Tibial nerve (tissue), 4 donors: ENCODE data around the gene TNP2. TPM values are rescaled to one million over a fixed set of nuclear protein-coding genes. Genes with fewer than 3 reads are reported as not detected.

Experiments
- DNase-seq, 2 donors: peaks; one replicate each; pipeline ENCODE4 v3.0.0-alpha.2; 2019; ENCODE audit warnings: low spot score in 2 of 2
- H3K27ac ChIP-seq, 4 donors: fragments of 200-600 bp; sonication (generic) in 3 of 4; one replicate each; pipeline ENCODE4 v1.5.1; 2017 to 2019; ENCODE audit warnings: mild to moderate bottlenecking in 1 of 4
- H3K27me3 ChIP-seq, 2 donors: fragments of 200-600 bp; sonication (generic) in 1 of 2; one replicate each; pipeline versions ENCODE4 v1.5.1 to v1.6.0; 2017 to 2019
- H3K36me3 ChIP-seq, 3 donors: fragments of 200-600 bp; sonication (generic); one replicate each; pipeline ENCODE4 v1.5.1; 2018 to 2019
- H3K4me1 ChIP-seq, 4 donors: fragments of 200-600 bp; sonication (generic) in 3 of 4; one replicate each; pipeline ENCODE4 v1.5.1; 2017 to 2019
- H3K4me3 ChIP-seq, 4 donors: fragments of 200-600 bp; sonication (generic) in 3 of 4; one replicate each; pipeline ENCODE4 v1.5.1; 2017 to 2019; ENCODE audit warnings: mild to moderate bottlenecking in 1 of 4, moderate library complexity in 1 of 4
- H3K9me3 ChIP-seq, 4 donors: fragments of 200-600 bp; sonication (generic) in 3 of 4; one replicate each; pipeline ENCODE4 v1.5.1; 2017 to 2019
- CTCF ChIP-seq, 5 experiments: fragments of 200-600 bp in 3 of 5; fragments of 450-650 bp in 2 of 5; sonication (generic) in 3 of 5; IDR thresholded peaks; one replicate each; pipeline ENCODE4 v1.5.1; 2016 to 2019; ENCODE audit warnings: antibody characterized with exemption in 5 of 5, mild to moderate bottlenecking in 3 of 5, moderate library complexity in 2 of 5
- EP300 ChIP-seq, 2 donors: sonication (generic); formaldehyde crosslinking; IDR thresholded peaks; one replicate each; pipeline ENCODE4 v1.6.1; 2017; ENCODE audit warnings: antibody characterized with exemption in 2 of 2, mild to moderate bottlenecking in 1 of 2
- POLR2A ChIP-seq, 2 donors: fragments of 450-650 bp; IDR thresholded peaks; one replicate each; pipeline ENCODE4 v1.6.1; 2017; ENCODE audit warnings: antibody characterized with exemption in 2 of 2, mild to moderate bottlenecking in 2 of 2, moderate library complexity in 2 of 2
- WGBS, 2 donors: methylation state at CpG; one replicate each; pipeline ENCODE4 v1.1.5; 2018; 5-methylcytosine and 5-hydroxymethylcytosine counted together
- total RNA-seq, 4 donors: library from RNA; depleted of rRNA; stranded (reverse); fragments of >200 nt; gene quantifications; one replicate each; pipeline ENCODE4 v1.1.0, GENCODE V29; 2016

Gene TNP2
- total RNA-seq, 4 donors from 2014 or later: not detected

GRCh38 chr16:11280616-11281522 lies 11.7 kb upstream of the TNP2 start, which contains the start of gene PRM1:
PRM1 (minus strand) TSS chr16:11281330; CDS start chr16:11281238, 92 bp downstream.
- no peaks in the 10 kb centered on the region for H3K4me1 ChIP-seq
- no peak within 1 kb of the TSS for H3K4me3 ChIP-seq
- no peaks in the 10 kb centered on the region for H3K27me3 ChIP-seq
- no peak for DNase-seq
- H3K9me3 ChIP-seq: no peaks in the 10 kb centered on the region
- WGBS, 2 donors: 80 to 83% methylated on average over 25 of the region's 25 CpGs
- no peaks in the 10 kb centered on the region for H3K36me3 ChIP-seq
- H3K27ac ChIP-seq: no peak within 1 kb of the TSS
- TF ChIP-seq EP300 (IDR thresholded peaks at IDR 0.05) (no peak), CTCF (IDR thresholded peaks at IDR 0.05) (no peak), POLR2A (IDR thresholded peaks at IDR 0.05) (no peak)

GRCh38 chr16:11278681-11279628 lies 9.8 kb upstream of the TNP2 start:
- Histone ChIP-seq H3K36me3 (no peaks in the 10 kb centered on the region), H3K27ac (no peak overlapping the region), H3K4me3 (no peak overlapping the region), H3K4me1 (no peaks in the 10 kb centered on the region), H3K9me3 (no peaks in the 10 kb centered on the region), H3K27me3 (no peaks in the 10 kb centered on the region)
- 80 to 90% methylated on average over 7 of the region's 7 CpGs for WGBS, 2 donors
- no peak for DNase-seq
- TF ChIP-seq POLR2A (IDR thresholded peaks at IDR 0.05): no peak
- TF ChIP-seq CTCF (IDR thresholded peaks at IDR 0.05): no peak
- TF ChIP-seq EP300 (IDR thresholded peaks at IDR 0.05): no peak

DNA sequence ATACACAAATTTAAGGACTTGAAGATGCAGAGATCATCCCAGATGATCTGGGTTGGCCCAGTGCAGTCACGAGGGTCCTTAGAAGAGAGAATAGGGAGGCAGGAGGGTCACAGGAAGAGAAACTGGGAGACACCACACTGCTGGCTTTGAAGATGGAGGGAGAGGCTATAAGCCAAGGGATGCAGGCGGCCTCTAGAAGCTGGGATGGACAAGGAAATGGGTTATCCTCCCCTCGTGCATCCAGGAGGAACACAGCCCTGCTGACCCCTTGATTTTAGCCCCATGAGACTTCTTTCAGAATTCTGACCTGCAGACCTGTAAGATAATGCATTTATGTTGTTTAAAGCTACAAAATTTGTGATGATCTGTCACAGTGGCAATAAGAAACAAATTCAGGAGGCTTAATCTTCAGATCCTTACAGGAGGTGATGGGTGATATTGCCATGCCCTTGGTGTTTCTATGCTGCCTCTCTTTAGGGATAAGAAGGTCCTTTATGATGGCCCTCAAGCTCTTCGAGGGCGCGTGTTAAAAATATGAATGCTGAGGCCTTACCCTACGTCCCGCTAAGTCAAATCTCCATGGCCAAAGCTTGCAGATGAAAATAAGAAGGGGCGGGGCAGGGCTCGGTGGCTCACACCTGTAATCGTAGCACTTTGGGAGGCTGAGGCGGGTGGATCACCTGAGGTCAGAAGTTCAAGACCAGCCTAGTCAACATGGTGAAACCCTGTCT lies 8.6 kb upstream of the TNP2 start:
- WGBS, 2 donors: 86% methylated on average over 12 of the region's 12 CpGs
- no peaks in the 10 kb centered on the region for H3K27me3 ChIP-seq
- H3K36me3 ChIP-seq: no peaks in the 10 kb centered on the region
- no peak overlapping the region for H3K4me3 ChIP-seq
- TF ChIP-seq EP300 (IDR thresholded peaks at IDR 0.05): no peak
- TF ChIP-seq POLR2A (IDR thresholded peaks at IDR 0.05): no peak
- TF ChIP-seq CTCF (IDR thresholded peaks at IDR 0.05): no peak
- no peak overlapping the region for H3K27ac ChIP-seq
- H3K4me1 ChIP-seq: no peaks in the 10 kb centered on the region
- H3K9me3 ChIP-seq: no peaks in the 10 kb centered on the region
- no peak for DNase-seq

- no peak overlapping the region for H3K4me3 ChIP-seq
- no peaks in the 10 kb centered on the region for H3K27me3 ChIP-seq
- H3K9me3 ChIP-seq: no peaks in the 10 kb centered on the region
- 86 to 89% methylated on average over 11 of the region's 11 CpGs for WGBS, 2 donors
- no peak for TF ChIP-seq CTCF (IDR thresholded peaks at IDR 0.05)
- no peak for TF ChIP-seq EP300 (IDR thresholded peaks at IDR 0.05)
- no peak for TF ChIP-seq POLR2A (IDR thresholded peaks at IDR 0.05)
- no peak overlapping the region for H3K27ac ChIP-seq
- H3K36me3 ChIP-seq: no peaks in the 10 kb centered on the region
- DNase-seq: no peak
- no peaks in the 10 kb centered on the region for H3K4me1 ChIP-seq
These were observed 7.9 kb upstream of the TNP2 start for GRCh38 chr16:11276896-11277593.
